SK-N-MC (cell line): ENCODE data around the gene ARHGEF16.

ENCODE experiments used
- EZH2 ChIP-seq: fragments of 200-600 bp; sonication (generic); IDR thresholded peaks from one replicate; pipeline ENCODE4 v1.6.1; 2017; ENCODE audit warnings: antibody characterized with exemption
- POLR2AphosphoS5 ChIP-seq: IDR thresholded peaks from 2 replicates; pipeline ENCODE4 v1.6.1; 2012; ENCODE audit warnings: mild to moderate bottlenecking, low read depth, low read length, borderline replicate concordance

- TF ChIP-seq POLR2AphosphoS5 (no peak), EZH2 (no peak)
Observed at GRCh38 chr1:3504151-3504821, 49.8 kb downstream of the ARHGEF16 start.
